HG03521 (cell line): ENCODE measurements around the gene GRB10.

ENCODE experiments used
- ATAC-seq: cut with Tn5 transposase; IDR thresholded peaks from one replicate; pipeline ENCODE4 v1.9.1; 2021; ENCODE audit warnings: mild to moderate bottlenecking, moderate library complexity; ENCODE audit not compliant: unreplicated experiment

Gene GRB10

GRCh38 chr7:50641442-50642405 lies 141.0 kb downstream of the GRB10 start:
- no peak for ATAC-seq

GRCh38 chr7:50640779-50641178 lies 141.9 kb downstream of the GRB10 start:
- ATAC-seq: no peak

GRCh38 chr7:50640256-50640655 lies 142.4 kb downstream of the GRB10 start:
- no peak for ATAC-seq

- no peak for ATAC-seq
Measured at GRCh38 chr7:50637725-50638643, 144.7 kb downstream of the GRB10 start.

GRCh38 chr7:50634378-50634777 lies 148.3 kb downstream of the GRB10 start:
- no peak for ATAC-seq

- no peak for ATAC-seq
Measured at GRCh38 chr7:50633414-50633710, 149.3 kb downstream of the GRB10 start.

GRCh38 chr7:50632561-50633413 lies 149.9 kb downstream of the GRB10 start:
- ATAC-seq: peak; percentile 59

- no peak for ATAC-seq
Measured at GRCh38 chr7:50631639-50632038, 151.1 kb downstream of the GRB10 start.

- ATAC-seq: no peak
Measured at GRCh38 chr7:50631100-50631499, 151.6 kb downstream of the GRB10 start.

- no peak for ATAC-seq
Measured at GRCh38 chr7:50629238-50629901, 153.3 kb downstream of the GRB10 start.

GRCh38 chr7:50628434-50629084 lies 154.1 kb downstream of the GRB10 start:
- no peak for ATAC-seq

- ATAC-seq: no peak
Measured at GRCh38 chr7:50627824-50628361, 154.8 kb downstream of the GRB10 start.

GRCh38 chr7:50626286-50626685 lies 156.4 kb downstream of the GRB10 start:
- ATAC-seq: no peak

GRCh38 chr7:50625360-50625759 lies 157.3 kb downstream of the GRB10 start:
- ATAC-seq: no peak

- no peak for ATAC-seq
Measured at GRCh38 chr7:50622821-50623220, 159.9 kb downstream of the GRB10 start.

- ATAC-seq: no peak
Measured at GRCh38 chr7:50621973-50622490, 160.7 kb downstream of the GRB10 start.

GRCh38 chr7:50621206-50621605 lies 161.5 kb downstream of the GRB10 start:
- ATAC-seq: no peak

GRCh38 chr7:50620433-50620832 lies 162.3 kb downstream of the GRB10 start:
- ATAC-seq: no peak

- ATAC-seq: no peak
Measured at GRCh38 chr7:50619684-50620083, 163.0 kb downstream of the GRB10 start.
